GM18870 (cell line): Measurements from ENCODE around the gene NISCH.

Experiments
- ATAC-seq: cut with Tn5 transposase; IDR thresholded peaks from one replicate; pipeline ENCODE4 v1.9.1; 2021; ENCODE audit warnings: moderate library complexity; ENCODE audit not compliant: unreplicated experiment

The NISCH gene

GRCh38 chr3:52511509-52511908 is 56.1 kb downstream of the NISCH start:
- ATAC-seq = no peak

GRCh38 chr3:52512105-52512504 is 56.7 kb downstream of the NISCH start:
- ATAC-seq = no peak

- ATAC-seq = no peak
Observed at GRCh38 chr3:52512727-52513126, 57.3 kb downstream of the NISCH start.

- no peak for ATAC-seq
Observed at GRCh38 chr3:52513281-52513680, 57.9 kb downstream of the NISCH start.

GRCh38 chr3:52514576-52514975 is 59.2 kb downstream of the NISCH start:
- ATAC-seq = no peak

- ATAC-seq = no peak
Observed at GRCh38 chr3:52515192-52515591, 59.8 kb downstream of the NISCH start.

GRCh38 chr3:52516509-52517195 is 61.2 kb downstream of the NISCH start:
- no peak for ATAC-seq

- ATAC-seq = no peak
Observed at GRCh38 chr3:52517796-52518722, 62.7 kb downstream of the NISCH start.

GRCh38 chr3:52518723-52519444 is 63.5 kb downstream of the NISCH start:
- no peak for ATAC-seq

GRCh38 chr3:52519445-52520140 is 64.2 kb downstream of the NISCH start:
- ATAC-seq = no peak

GRCh38 chr3:52520141-52520667 is 64.8 kb downstream of the NISCH start:
- no peak for ATAC-seq

GRCh38 chr3:52520716-52521487 is 65.5 kb downstream of the NISCH start:
- ATAC-seq = no peak

GRCh38 chr3:52521488-52521824 is 66.1 kb downstream of the NISCH start:
- no peak for ATAC-seq

- ATAC-seq = no peak
Observed at GRCh38 chr3:52521881-52522650, 66.7 kb downstream of the NISCH start.

GRCh38 chr3:52522651-52523251 is 67.3 kb downstream of the NISCH start:
- ATAC-seq = no peak

GRCh38 chr3:52523386-52524257 is 68.2 kb downstream of the NISCH start:
- no peak for ATAC-seq

- no peak for ATAC-seq
Observed at GRCh38 chr3:52524258-52524751, 68.9 kb downstream of the NISCH start.
